ENCODE data around the gene ZIC5. TPM values are rescaled to one million over a fixed set of nuclear protein-coding genes. Genes with fewer than 3 reads are reported as not detected.

The ZIC5 gene
- total RNA-seq, 1 donor from 2014 or later = not detected

DNA sequence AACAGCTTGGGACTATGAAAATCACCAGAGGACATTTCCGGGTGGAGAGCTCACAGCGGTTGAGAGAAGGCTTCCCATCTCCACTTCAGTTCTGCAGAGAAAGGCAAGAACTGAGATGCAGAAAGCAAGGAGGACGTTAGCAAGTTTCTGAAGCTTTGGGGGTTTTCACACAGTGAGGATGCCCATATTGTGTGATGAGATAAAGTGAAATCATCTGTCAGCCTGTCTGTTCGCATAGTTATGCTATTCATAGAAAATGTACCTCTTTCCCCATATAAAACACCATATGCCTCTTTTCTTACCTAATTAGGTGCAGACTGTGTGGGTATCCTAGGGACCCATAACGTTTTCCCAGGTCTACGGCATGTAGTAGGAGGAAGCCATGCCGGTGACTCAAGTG lies 27.5 kb downstream of the ZIC5 start:
- intact Hi-C loops (cut with DNase I) = no loop called here
- no peak for ATAC-seq
- TF ChIP-seq, protein P1, sequence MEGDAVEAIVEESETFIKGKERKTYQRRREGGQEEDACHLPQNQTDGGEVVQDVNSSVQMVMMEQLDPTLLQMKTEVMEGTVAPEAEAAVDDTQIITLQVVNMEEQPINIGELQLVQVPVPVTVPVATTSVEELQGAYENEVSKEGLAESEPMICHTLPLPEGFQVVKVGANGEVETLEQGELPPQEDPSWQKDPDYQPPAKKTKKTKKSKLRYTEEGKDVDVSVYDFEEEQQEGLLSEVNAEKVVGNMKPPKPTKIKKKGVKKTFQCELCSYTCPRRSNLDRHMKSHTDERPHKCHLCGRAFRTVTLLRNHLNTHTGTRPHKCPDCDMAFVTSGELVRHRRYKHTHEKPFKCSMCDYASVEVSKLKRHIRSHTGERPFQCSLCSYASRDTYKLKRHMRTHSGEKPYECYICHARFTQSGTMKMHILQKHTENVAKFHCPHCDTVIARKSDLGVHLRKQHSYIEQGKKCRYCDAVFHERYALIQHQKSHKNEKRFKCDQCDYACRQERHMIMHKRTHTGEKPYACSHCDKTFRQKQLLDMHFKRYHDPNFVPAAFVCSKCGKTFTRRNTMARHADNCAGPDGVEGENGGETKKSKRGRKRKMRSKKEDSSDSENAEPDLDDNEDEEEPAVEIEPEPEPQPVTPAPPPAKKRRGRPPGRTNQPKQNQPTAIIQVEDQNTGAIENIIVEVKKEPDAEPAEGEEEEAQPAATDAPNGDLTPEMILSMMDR (IDR thresholded peaks at IDR 0.05) = no peak
- H3K36me3 ChIP-seq = no peaks in the 10 kb centered on the region
- H3K27ac ChIP-seq = no peak overlapping the region
- H3K27me3 ChIP-seq = peaks cover 28% of the 10 kb centered on the region
- no peaks in the 10 kb centered on the region for H3K9me3 ChIP-seq
- no peak for DNase-seq
- no peaks in the 10 kb centered on the region for H3K4me1 ChIP-seq
- no peak overlapping the region for H3K4me3 ChIP-seq

GRCh38 chr13:99941911-99942310 lies 29.7 kb downstream of the ZIC5 start:
- ATAC-seq = no peak
- Histone ChIP-seq H3K36me3 (no peaks in the 10 kb centered on the region), H3K9me3 (no peaks in the 10 kb centered on the region), H3K4me1 (no peaks in the 10 kb centered on the region), H3K27ac (no peak overlapping the region), H3K4me3 (no peak overlapping the region), H3K27me3 (peaks cover 28% of the 10 kb centered on the region)
- no peak for DNase-seq
- TF ChIP-seq, protein P1 (IDR thresholded peaks at IDR 0.05) = no peak
- intact Hi-C loops (cut with DNase I) = no loop called here

GRCh38 chr13:99941086-99941485 lies 30.5 kb downstream of the ZIC5 start:
- Histone ChIP-seq H3K4me1 (no peaks in the 10 kb centered on the region), H3K9me3 (no peaks in the 10 kb centered on the region), H3K27me3 (peaks cover 28% of the 10 kb centered on the region), H3K36me3 (no peaks in the 10 kb centered on the region), H3K27ac (no peak overlapping the region), H3K4me3 (no peak overlapping the region)
- no peak for DNase-seq
- ATAC-seq = no peak
- intact Hi-C loops (cut with DNase I) = no loop called here
- TF ChIP-seq, protein P1 (IDR thresholded peaks at IDR 0.05) = no peak

- no peaks in the 10 kb centered on the region for H3K9me3 ChIP-seq
- H3K27me3 ChIP-seq = peaks cover 21% of the 10 kb centered on the region
- TF ChIP-seq, protein P1 (IDR thresholded peaks at IDR 0.05) = no peak
- H3K4me1 ChIP-seq = no peaks in the 10 kb centered on the region
- H3K27ac ChIP-seq = no peak overlapping the region
- no peak overlapping the region for H3K4me3 ChIP-seq
- no peaks in the 10 kb centered on the region for H3K36me3 ChIP-seq
- no peak for ATAC-seq
- DNase-seq = no peak
- intact Hi-C loops (cut with DNase I) = no loop called here
These were observed 32.9 kb downstream of the ZIC5 start for GRCh38 chr13:99938635-99939034.

DNA sequence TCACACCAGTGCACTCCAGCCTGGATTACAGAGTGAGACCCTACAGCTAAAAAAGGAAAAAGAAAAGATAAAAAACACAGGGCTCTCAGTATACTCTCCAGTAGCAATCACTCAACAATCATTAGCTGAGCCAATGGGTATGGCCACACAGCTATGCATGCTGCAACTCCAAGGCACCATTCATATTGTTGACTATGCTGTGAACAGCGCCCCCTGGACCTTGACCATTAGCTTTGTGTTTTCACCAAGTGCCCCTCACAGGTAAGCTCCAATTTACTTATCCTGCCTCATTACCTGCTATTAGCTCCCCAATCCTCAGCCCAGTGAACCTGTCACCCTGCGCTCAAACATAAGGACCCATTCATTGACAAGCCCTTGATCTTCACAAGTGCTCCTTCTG lies 35.8 kb downstream of the ZIC5 start:
- H3K27me3 ChIP-seq = peaks cover 5% of the 10 kb centered on the region
- H3K4me3 ChIP-seq = no peak overlapping the region
- TF ChIP-seq, protein P1 (IDR thresholded peaks at IDR 0.05) = no peak
- intact Hi-C loops (cut with DNase I) = no loop called here
- H3K36me3 ChIP-seq = no peaks in the 10 kb centered on the region
- H3K27ac ChIP-seq = no peak overlapping the region
- no peaks in the 10 kb centered on the region for H3K4me1 ChIP-seq
- ATAC-seq (no peak), DNase-seq (no peak)
- H3K9me3 ChIP-seq = no peaks in the 10 kb centered on the region

DNA sequence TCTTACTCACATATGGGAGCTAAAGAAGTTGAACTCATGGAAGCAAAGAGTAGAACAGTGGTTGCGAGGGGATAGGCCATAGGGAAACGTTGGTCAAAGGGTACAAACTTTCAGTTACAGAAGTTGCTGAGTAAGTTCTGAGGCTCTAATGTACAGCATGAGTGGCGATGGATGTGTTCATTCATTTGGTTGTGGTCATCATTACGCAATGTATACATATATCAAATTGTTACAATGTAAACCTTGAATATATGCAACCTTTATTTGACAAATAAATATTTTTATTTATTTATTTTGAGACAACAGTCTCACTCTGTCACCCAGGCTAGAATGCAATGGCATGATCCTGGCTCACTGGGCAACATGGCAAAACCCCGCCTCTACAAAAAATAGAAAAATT lies 38.7 kb downstream of the ZIC5 start:
- no peak for DNase-seq
- Histone ChIP-seq H3K4me1 (no peaks in the 10 kb centered on the region), H3K27me3 (peaks cover 5% of the 10 kb centered on the region), H3K4me3 (no peak overlapping the region), H3K9me3 (no peaks in the 10 kb centered on the region), H3K36me3 (no peaks in the 10 kb centered on the region), H3K27ac (no peak overlapping the region)
- ATAC-seq = no peak
- TF ChIP-seq, protein P1 (IDR thresholded peaks at IDR 0.05) = no peak
- intact Hi-C loops (cut with DNase I) = no loop called here

Data from upper lobe of right lung (tissue), 1 donor.